GM12864 (cell line): Measurements from ENCODE around the gene AKAP11.
"Not testable (repeated sequence)": the region's sequence is repeated elsewhere in the genome, so short reads cannot be mapped to it uniquely, and the experiment has no call there.

ENCODE experiments used
- DNase-seq: peaks from one replicate; pipeline ENCODE4 v3.0.0-alpha.2; 2011; ENCODE audit warnings: low read depth
- H3K4me3 ChIP-seq: 2 replicates; pipeline ENCODE4 v1.5.1; 2011; ENCODE audit warnings: mild to moderate bottlenecking, low read depth, low read length, control low read depth
- CTCF ChIP-seq: IDR thresholded peaks from 2 replicates; pipeline ENCODE4 v1.5.1; 2011; ENCODE audit warnings: low read depth, mild to moderate bottlenecking, moderate library complexity, low read length, control low read depth, inconsistent platforms; ENCODE audit errors: missing control alignments

The AKAP11 gene

GRCh38 chr13:42272115-42272803, at the start of gene AKAP11:
Gene AKAP11, plus strand, starts transcription at chr13:42272152. Its CDS starts 14,197 bp downstream, at chr13:42286349.
- no peak for TF ChIP-seq CTCF
- no peak for DNase-seq
- peak within 1 kb of the TSS; percentile 85 for H3K4me3 ChIP-seq

GRCh38 chr13:42223681-42224080, 48.3 kb upstream of the AKAP11 start:
- no peak for TF ChIP-seq CTCF
- no peak overlapping the region for H3K4me3 ChIP-seq
- no peak for DNase-seq

- DNase-seq = no peak
- no peak for TF ChIP-seq CTCF
- H3K4me3 ChIP-seq = no peak overlapping the region
These were observed 46.9 kb upstream of the AKAP11 start for GRCh38 chr13:42225051-42225450.

- not testable (repeated sequence) for H3K4me3 ChIP-seq, DNase-seq
These were observed 45.2 kb upstream of the AKAP11 start for GRCh38 chr13:42226759-42227158.

GRCh38 chr13:42228527-42228926, 43.4 kb upstream of the AKAP11 start:
- no peak overlapping the region for H3K4me3 ChIP-seq
- no peak for TF ChIP-seq CTCF
- no peak for DNase-seq

GRCh38 chr13:42229287-42229686, 42.7 kb upstream of the AKAP11 start:
- DNase-seq = no peak
- no peak overlapping the region for H3K4me3 ChIP-seq
- TF ChIP-seq CTCF = no peak

GRCh38 chr13:42232671-42233070, 39.3 kb upstream of the AKAP11 start:
- no peak for TF ChIP-seq CTCF
- no peak for DNase-seq
- H3K4me3 ChIP-seq = no peak overlapping the region

- no peak for TF ChIP-seq CTCF
- no peak overlapping the region for H3K4me3 ChIP-seq
These were observed 38.2 kb upstream of the AKAP11 start for GRCh38 chr13:42233726-42234125.

More at GRCh38 chr13:42233726-42234125, 38.2 kb upstream of the AKAP11 start:
- DNase-seq = no peak
